ENCODE results near the gene METTL22.

Gene METTL22

GRCh38 chr16:8611886-8612600, 9.5 kb upstream of the METTL22 start:
- H3K4me2 ChIP-seq (ENCODE audit: low read depth, low read length, poor library complexity, severe bottlenecking), result no peak overlapping the region
- no peak overlapping the region for H3K9ac ChIP-seq (ENCODE audit: low read length)
- H3K9me2 ChIP-seq (replicated peaks; ENCODE audit: insufficient read depth, low read length), result no peaks in the 10 kb centered on the region
- H3K9me3 ChIP-seq (ENCODE audit: insufficient read depth, low read length), result no peaks in the 10 kb centered on the region
- no peaks in the 10 kb centered on the region for H4K20me1 ChIP-seq (ENCODE audit: low read depth, low read length)
- no peak for TF ChIP-seq CTCF (IDR thresholded peaks at IDR 0.05; ENCODE audit: insufficient read depth, low read length, poor library complexity, severe bottlenecking)
- no peak for TF ChIP-seq EZH2phosphoT487 (conservative IDR thresholded peaks at IDR 0.05; ENCODE audit: low read length)
- H3F3A ChIP-seq (ENCODE audit: insufficient read depth), result no peaks in the 10 kb centered on the region
- H3K36me3 ChIP-seq (ENCODE audit: low read length), result no peaks in the 10 kb centered on the region
- H2AFZ ChIP-seq (ENCODE audit: low read depth, low read length, severe bottlenecking), result no peak overlapping the region
- no peak overlapping the region for H3K27ac ChIP-seq (ENCODE audit: low read depth, low read length)
- peaks cover 4% of the 10 kb centered on the region; the same call in 1 of the 2 replicates for H3K27me3 ChIP-seq (ENCODE audit: low read length)
- no peak overlapping the region for H3K4me3 ChIP-seq (ENCODE audit: insufficient read depth, low read length, poor library complexity, severe bottlenecking)
- H3K79me2 ChIP-seq (ENCODE audit: insufficient read depth, low read length), result no peaks in the 10 kb centered on the region

GRCh38 chr16:8614435-8615029, 7.0 kb upstream of the METTL22 start:
- H3K36me3 ChIP-seq (ENCODE audit: low read length), result no peaks in the 10 kb centered on the region
- H3K9me3 ChIP-seq (ENCODE audit: insufficient read depth, low read length), result no peaks in the 10 kb centered on the region
- H2AFZ ChIP-seq (ENCODE audit: low read depth, low read length, severe bottlenecking), result no peak overlapping the region
- no peaks in the 10 kb centered on the region for H3K79me2 ChIP-seq (ENCODE audit: insufficient read depth, low read length)
- TF ChIP-seq EZH2phosphoT487 (conservative IDR thresholded peaks at IDR 0.05; ENCODE audit: low read length), result no peak
- no peak for TF ChIP-seq CTCF (IDR thresholded peaks at IDR 0.05; ENCODE audit: insufficient read depth, low read length, poor library complexity, severe bottlenecking)
- no peak overlapping the region for H3K4me3 ChIP-seq (ENCODE audit: insufficient read depth, low read length, poor library complexity, severe bottlenecking)
- no peak overlapping the region for H3K4me2 ChIP-seq (ENCODE audit: low read depth, low read length, poor library complexity, severe bottlenecking)
- H3K9ac ChIP-seq (ENCODE audit: low read length), result no peak overlapping the region
- H3K27me3 ChIP-seq (ENCODE audit: low read length), result peaks cover 4% of the 10 kb centered on the region; the same call in 1 of the 2 replicates
- no peaks in the 10 kb centered on the region for H4K20me1 ChIP-seq (ENCODE audit: low read depth, low read length)
- H3K9me2 ChIP-seq (replicated peaks; ENCODE audit: insufficient read depth, low read length), result no peaks in the 10 kb centered on the region
- H3K27ac ChIP-seq (ENCODE audit: low read depth, low read length), result no peak overlapping the region
- H3F3A ChIP-seq (ENCODE audit: insufficient read depth), result no peaks in the 10 kb centered on the region

DNA sequence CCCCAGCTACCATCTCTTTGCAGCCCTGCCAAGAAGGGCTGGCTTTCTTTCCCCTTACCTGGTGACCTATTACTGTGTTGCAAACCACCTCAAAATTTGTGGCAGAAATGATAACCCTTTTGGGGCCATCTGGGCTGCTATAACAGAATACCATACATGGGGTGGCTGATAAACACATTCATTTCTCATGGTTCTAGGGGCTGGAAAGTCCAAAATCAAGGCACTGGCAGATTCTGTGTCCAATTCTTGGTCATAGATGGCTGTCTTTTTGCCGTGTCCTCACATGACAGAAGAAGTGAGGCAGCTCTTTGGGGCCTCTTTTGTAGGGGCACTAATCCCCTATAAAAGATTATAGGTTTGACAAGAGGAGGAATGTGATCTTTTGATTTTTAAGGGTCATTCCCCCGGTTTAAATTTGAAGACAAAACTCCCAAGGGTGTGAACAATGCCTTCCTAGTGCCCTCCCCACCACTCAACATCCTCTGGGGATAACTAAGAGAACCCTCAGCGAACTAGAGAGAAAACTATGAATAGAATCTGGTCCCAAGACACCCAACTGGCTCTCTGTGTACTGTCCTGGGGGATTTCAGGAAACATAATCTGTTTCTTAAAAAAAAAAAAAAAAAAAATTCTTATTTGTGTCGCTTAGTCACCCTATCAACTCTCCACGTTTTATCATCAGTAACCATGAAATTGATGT, 1.7 kb upstream of the METTL22 start:
- no peaks in the 10 kb centered on the region for H3K9me2 ChIP-seq (replicated peaks; ENCODE audit: insufficient read depth, low read length)
- peaks cover 19% of the 10 kb centered on the region for H3K79me2 ChIP-seq (ENCODE audit: insufficient read depth, low read length)
- H3K4me2 ChIP-seq (ENCODE audit: low read depth, low read length, poor library complexity, severe bottlenecking), result no peak overlapping the region
- no peak for TF ChIP-seq CTCF (IDR thresholded peaks at IDR 0.05; ENCODE audit: insufficient read depth, low read length, poor library complexity, severe bottlenecking)
- TF ChIP-seq EZH2phosphoT487 (conservative IDR thresholded peaks at IDR 0.05; ENCODE audit: low read length), result no peak
- H3K4me3 ChIP-seq (ENCODE audit: insufficient read depth, low read length, poor library complexity, severe bottlenecking), result no peak overlapping the region
- H3K27ac ChIP-seq (ENCODE audit: low read depth, low read length), result no peak overlapping the region
- H4K20me1 ChIP-seq (ENCODE audit: low read depth, low read length), result no peaks in the 10 kb centered on the region
- H3K9me3 ChIP-seq (ENCODE audit: insufficient read depth, low read length), result no peaks in the 10 kb centered on the region
- H3K36me3 ChIP-seq (ENCODE audit: low read length), result no peaks in the 10 kb centered on the region
- no peak overlapping the region for H2AFZ ChIP-seq (ENCODE audit: low read depth, low read length, severe bottlenecking)
- no peaks in the 10 kb centered on the region for H3K27me3 ChIP-seq (ENCODE audit: low read length)
- no peak overlapping the region for H3K9ac ChIP-seq (ENCODE audit: low read length)
- H3F3A ChIP-seq (ENCODE audit: insufficient read depth), result no peaks in the 10 kb centered on the region
